GM12878 (cell line): ENCODE data around the gene SHLD1. TPM values are rescaled to one million over a fixed set of nuclear protein-coding genes. Genes with fewer than 3 reads are reported as not detected.

Experiments
- ATAC-seq: fragments of 200-7000 bp; cut with Tn5 transposase; 3 replicates; pipeline ENCODE4 v1.9.1; 2020; ENCODE audit warnings: mild to moderate bottlenecking, moderate library complexity
- BruUV-seq: library from RNA; stranded (reverse); fragments of 400-500 nt; replicated peaks from 2 replicates; lab custom pipeline; 2021; lab: Mats Ljungman, UMichigan
- CTCF ChIA-PET: fragments of 300-600 bp; sonication (Branson Sonifier 250); formaldehyde crosslinking; extraction: SDS; loops from one replicate; lab custom pipeline; 2021; ENCODE audit warnings: inconsistent platforms; lab: Yijun Ruan, JAX
- POLR2A ChIA-PET: fragments of 350-600 bp; formaldehyde crosslinking; extraction: SDS; loops from one replicate; lab custom pipeline; 2021; ENCODE audit warnings: inconsistent platforms; lab: Charles Lee
- RAD21 ChIA-PET: fragments of 300-600 bp; sonication (Branson Sonifier 250); formaldehyde crosslinking; loops from one replicate; lab custom pipeline; 2023; ENCODE audit warnings: antibody characterized with exemption; ENCODE audit not compliant: unreplicated experiment; lab: Charles Lee
- SMC1A ChIA-PET: fragments of 300-600 bp; sonication (Branson Sonifier 250); formaldehyde crosslinking; loops from one replicate; lab custom pipeline; 2023; ENCODE audit not compliant: unreplicated experiment, uncharacterized antibody; lab: Charles Lee
- DNase-seq: peaks from one replicate; pipeline ENCODE4 v3.0.0-alpha.2; 2011; ENCODE audit warnings: low read depth, low spot score
- FAIRE-seq: peaks from 3 replicates; lab custom pipeline; 2011; peaks lifted over from hg19 to GRCh38; lab: Jason Lieb, UNC
- H2AFZ ChIP-seq: 2 replicates; pipeline ENCODE4 v1.6.0; 2011; ENCODE audit warnings: low read depth, low read length, control low read depth; ENCODE audit not compliant: control insufficient read depth
- H3K27ac ChIP-seq: 2 replicates; pipeline ENCODE4 v1.5.1; 2011; ENCODE audit warnings: control low read depth; ENCODE audit not compliant: control insufficient read depth, insufficient read depth
- H3K27me3 ChIP-seq, 2 experiments: replicated peaks in 1 of 2; 2 replicates each; pipeline versions ENCODE4 v1.6.0 to v1.6.1; 2011; ENCODE audit warnings: low read length in 1 of 2; ENCODE audit not compliant: control insufficient read depth in 2 of 2, insufficient read depth in 2 of 2
- H3K36me3 ChIP-seq, 2 experiments: 2 replicates each; pipeline ENCODE4 v1.5.1; 2011; ENCODE audit warnings: low read length in 1 of 2; ENCODE audit not compliant: control insufficient read depth in 2 of 2, insufficient read depth in 2 of 2
- H3K4me1 ChIP-seq: 2 replicates; pipeline ENCODE4 v1.6.1; 2011; ENCODE audit warnings: mild to moderate bottlenecking, low read length, moderate library complexity, mixed read lengths; ENCODE audit not compliant: control insufficient read depth, insufficient read depth
- H3K4me2 ChIP-seq: 2 replicates; pipeline ENCODE4 v1.6.0; 2011; ENCODE audit warnings: control low read depth; ENCODE audit not compliant: control insufficient read depth, insufficient read depth
- H3K4me3 ChIP-seq: fragments of 200-600 bp; sonication (generic); 2 replicates; pipeline ENCODE4 v1.5.1; 2016
- H3K79me2 ChIP-seq: 2 replicates; pipeline ENCODE4 v1.6.0; 2011; ENCODE audit warnings: low read length; ENCODE audit not compliant: control insufficient read depth, insufficient read depth
- H3K9ac ChIP-seq: 2 replicates; pipeline ENCODE4 v1.8.0; 2011; ENCODE audit warnings: low read length, control low read depth, mixed read lengths; ENCODE audit not compliant: control insufficient read depth, insufficient read depth
- H3K9me3 ChIP-seq: replicated peaks from 3 replicates; pipeline ENCODE4 v1.5.1; 2011; ENCODE audit warnings: mild to moderate bottlenecking, low read length; ENCODE audit not compliant: control insufficient read depth, insufficient read depth
- H4K20me1 ChIP-seq: 2 replicates; pipeline ENCODE4 v1.6.0; 2011; ENCODE audit not compliant: control insufficient read depth, insufficient read depth
- CEBPB ChIP-seq, 2 experiments: fragments of 150-350 bp in 1 of 2; IDR thresholded peaks; 2 replicates each; pipeline ENCODE4 v1.6.1; 2012 to 2014; ENCODE audit warnings: low read depth in 2 of 2, low read length in 2 of 2, borderline replicate concordance in 1 of 2, inconsistent platforms in 1 of 2
- DPF2 ChIP-seq: fragments of 450-650 bp; IDR thresholded peaks from 2 replicates; pipeline ENCODE4 v1.6.1; 2017; ENCODE audit warnings: mild to moderate bottlenecking
- EP300 ChIP-seq, 2 experiments: fragments of 150-350 bp in 1 of 2; IDR thresholded peaks; 2 replicates each; pipeline ENCODE4 v1.6.1; 2011 to 2012; ENCODE audit warnings: low read depth in 2 of 2, low read length in 2 of 2, borderline replicate concordance in 1 of 2, improper control_type of control experiment in 1 of 2, inconsistent platforms in 1 of 2; ENCODE audit not compliant: control insufficient read depth in 1 of 2
- JUND ChIP-seq: IDR thresholded peaks from 2 replicates; pipeline ENCODE4 v1.6.1; 2012; ENCODE audit warnings: low read depth, mild to moderate bottlenecking, low read length, improper control_type of control experiment, moderate library complexity
- MEF2B ChIP-seq: fragments of 450-650 bp; IDR thresholded peaks from 2 replicates; pipeline ENCODE4 v1.6.1; 2018; ENCODE audit warnings: mild to moderate bottlenecking, moderate library complexity; ENCODE audit not compliant: partially characterized antibody, poor library complexity, severe bottlenecking
- MTA2 ChIP-seq: fragments of 450-650 bp; IDR thresholded peaks from 2 replicates; pipeline ENCODE4 v1.6.1; 2016; ENCODE audit warnings: low read depth, mild to moderate bottlenecking, moderate library complexity
- NFXL1 ChIP-seq: fragments of 450-650 bp; IDR thresholded peaks from 2 replicates; pipeline ENCODE4 v1.6.1; 2017; ENCODE audit warnings: antibody characterized with exemption, mild to moderate bottlenecking, borderline replicate concordance
- NRF1 ChIP-seq: conservative IDR thresholded peaks from 2 replicates; pipeline ENCODE4 v1.6.1; 2011; ENCODE audit warnings: mild to moderate bottlenecking, low read depth, low read length, improper control_type of control experiment
- PAX8 ChIP-seq: fragments of 450-650 bp; IDR thresholded peaks from 2 replicates; pipeline ENCODE4 v1.6.1; 2017; ENCODE audit warnings: mild to moderate bottlenecking, moderate library complexity
- POU2F2 ChIP-seq: IDR thresholded peaks from 3 replicates; pipeline ENCODE4 v1.6.1; 2011; ENCODE audit warnings: low read depth, mild to moderate bottlenecking, low read length, borderline replicate concordance
- SMARCA5 ChIP-seq: fragments of 450-650 bp; IDR thresholded peaks from 2 replicates; pipeline ENCODE4 v1.6.1; 2017; ENCODE audit warnings: mild to moderate bottlenecking
- SUZ12 ChIP-seq: fragments of 200-600 bp; sonication (generic); IDR thresholded peaks from one replicate; pipeline ENCODE4 v1.6.1; 2018; ENCODE audit warnings: antibody characterized with exemption, mild to moderate bottlenecking; ENCODE audit not compliant: unreplicated experiment
- ZNF207 ChIP-seq: fragments of 450-650 bp; IDR thresholded peaks from 2 replicates; pipeline ENCODE4 v1.6.1; 2014; ENCODE audit warnings: antibody characterized with exemption, mild to moderate bottlenecking, borderline replicate concordance
- WGBS: methylation state at CpG from one replicate; pipeline ENCODE4 v1.1.6; 2016; ENCODE audit warnings: low lambda C conversion rate; ENCODE audit not compliant: insufficient replicate concordance, insufficient coverage; ENCODE audit errors: missing lambda C conversion rate; 5-methylcytosine and 5-hydroxymethylcytosine counted together
- in situ Hi-C: fragments of 300-500 bp; cut with MboI; formaldehyde crosslinking; loops from 9 replicates; pipeline ENCODE4 v1.14.3; 2018; ENCODE audit warnings: mixed read lengths
- intact Hi-C: fragments of 100-400 bp; cut with micrococcal nuclease; formaldehyde crosslinking; loops from one replicate; pipeline ENCODE4 v1.14.2; 2022; ENCODE audit not compliant: unreplicated experiment
- polyA plus RNA-seq, 11 experiments: library from polyadenylated mRNA; depleted of rRNA in 4 of 11; unstranded in 6 of 11; stranded (reverse) in 5 of 11; fragments of >200 nt; fragmentation: Nextera tagmentation in 4 of 11; fragmentation: Illumina TruSeq in 1 of 11; extraction: Ambion mirVana in 4 of 11; extraction: Trizol in 1 of 11; gene quantifications; 1 replicate in 1 of 11; 2 replicates in 10 of 11; pipeline versions ENCODE4 v1.2.1 to v1.2.3, GENCODE V29; 2011 to 2016; ENCODE audit warnings: inconsistent platforms in 2 of 11, missing spikeins in 2 of 11, low read depth in 1 of 11
- total RNA-seq, 4 experiments: library from RNA; depleted of rRNA in 3 of 4; stranded (reverse); fragments of >200 nt in 3 of 4; fragmentation: Illumina TruSeq in 1 of 4; extraction: Trizol in 1 of 4; gene quantifications; 2 replicates each; pipeline versions ENCODE4 v1.2.1 to v1.2.3, GENCODE V29; 2013 to 2021
- TF ChIP-seq, protein P1 (sequence below): IDR thresholded peaks from 2 replicates; pipeline ENCODE4 v1.6.1; 2011; ENCODE audit warnings: borderline replicate concordance, low read depth, mild to moderate bottlenecking, moderate library complexity, mixed read lengths, low read length; ENCODE audit not compliant: insufficient read depth; ENCODE audit errors: extremely low read length
- TF ChIP-seq, protein P2 (sequence below): IDR thresholded peaks from 2 replicates; pipeline ENCODE4 v1.6.1; 2011; ENCODE audit warnings: low read depth, low read length, improper control_type of control experiment, borderline replicate concordance
- TF ChIP-seq, protein P3 (sequence below): fragments of 450-650 bp; IDR thresholded peaks from 2 replicates; pipeline ENCODE4 v1.6.1; 2017; ENCODE audit warnings: mild to moderate bottlenecking, moderate library complexity

Gene SHLD1
- total and polyA plus RNA-seq, 10 of the 15 experiments (the other 5 are each of a cell fraction or from before 2014, with no cell fraction given) = 10.8 to 70.9 (median 25.4) TPM

- H3K4me2 ChIP-seq = no peak overlapping the region
- RAD21 ChIA-PET = no interaction called here
- CTCF ChIA-PET = interaction anchor here (1.3 kb wide), 1 partner anchor 21 kb away, joined by 3 read pairs; no protein-coding TSS in a partner anchor
- no peak for TF ChIP-seq NRF1
- TF ChIP-seq, protein P1, sequence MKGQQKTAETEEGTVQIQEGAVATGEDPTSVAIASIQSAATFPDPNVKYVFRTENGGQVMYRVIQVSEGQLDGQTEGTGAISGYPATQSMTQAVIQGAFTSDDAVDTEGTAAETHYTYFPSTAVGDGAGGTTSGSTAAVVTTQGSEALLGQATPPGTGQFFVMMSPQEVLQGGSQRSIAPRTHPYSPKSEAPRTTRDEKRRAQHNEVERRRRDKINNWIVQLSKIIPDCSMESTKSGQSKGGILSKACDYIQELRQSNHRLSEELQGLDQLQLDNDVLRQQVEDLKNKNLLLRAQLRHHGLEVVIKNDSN = no peak
- no peak for TF ChIP-seq EP300 (IDR thresholded peaks at IDR 0.05; ENCODE audit: borderline replicate concordance in 1 of 2, control insufficient read depth in 1 of 2, low read depth in 2 of 2, low read length in 2 of 2)
- no peak for TF ChIP-seq PAX8
- TF ChIP-seq ZNF207 = no peak
- TF ChIP-seq MEF2B = no peak
- no peak for TF ChIP-seq SUZ12
- TF ChIP-seq, protein P2, sequence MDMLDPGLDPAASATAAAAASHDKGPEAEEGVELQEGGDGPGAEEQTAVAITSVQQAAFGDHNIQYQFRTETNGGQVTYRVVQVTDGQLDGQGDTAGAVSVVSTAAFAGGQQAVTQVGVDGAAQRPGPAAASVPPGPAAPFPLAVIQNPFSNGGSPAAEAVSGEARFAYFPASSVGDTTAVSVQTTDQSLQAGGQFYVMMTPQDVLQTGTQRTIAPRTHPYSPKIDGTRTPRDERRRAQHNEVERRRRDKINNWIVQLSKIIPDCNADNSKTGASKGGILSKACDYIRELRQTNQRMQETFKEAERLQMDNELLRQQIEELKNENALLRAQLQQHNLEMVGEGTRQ = no peak
- TF ChIP-seq JUND = no peak
- TF ChIP-seq DPF2 = no peak
- TF ChIP-seq CEBPB (IDR thresholded peaks at IDR 0.05; ENCODE audit: borderline replicate concordance in 1 of 2, low read depth in 2 of 2, low read length in 2 of 2) = no peak
- no peak for TF ChIP-seq NFXL1
- TF ChIP-seq, protein P3, sequence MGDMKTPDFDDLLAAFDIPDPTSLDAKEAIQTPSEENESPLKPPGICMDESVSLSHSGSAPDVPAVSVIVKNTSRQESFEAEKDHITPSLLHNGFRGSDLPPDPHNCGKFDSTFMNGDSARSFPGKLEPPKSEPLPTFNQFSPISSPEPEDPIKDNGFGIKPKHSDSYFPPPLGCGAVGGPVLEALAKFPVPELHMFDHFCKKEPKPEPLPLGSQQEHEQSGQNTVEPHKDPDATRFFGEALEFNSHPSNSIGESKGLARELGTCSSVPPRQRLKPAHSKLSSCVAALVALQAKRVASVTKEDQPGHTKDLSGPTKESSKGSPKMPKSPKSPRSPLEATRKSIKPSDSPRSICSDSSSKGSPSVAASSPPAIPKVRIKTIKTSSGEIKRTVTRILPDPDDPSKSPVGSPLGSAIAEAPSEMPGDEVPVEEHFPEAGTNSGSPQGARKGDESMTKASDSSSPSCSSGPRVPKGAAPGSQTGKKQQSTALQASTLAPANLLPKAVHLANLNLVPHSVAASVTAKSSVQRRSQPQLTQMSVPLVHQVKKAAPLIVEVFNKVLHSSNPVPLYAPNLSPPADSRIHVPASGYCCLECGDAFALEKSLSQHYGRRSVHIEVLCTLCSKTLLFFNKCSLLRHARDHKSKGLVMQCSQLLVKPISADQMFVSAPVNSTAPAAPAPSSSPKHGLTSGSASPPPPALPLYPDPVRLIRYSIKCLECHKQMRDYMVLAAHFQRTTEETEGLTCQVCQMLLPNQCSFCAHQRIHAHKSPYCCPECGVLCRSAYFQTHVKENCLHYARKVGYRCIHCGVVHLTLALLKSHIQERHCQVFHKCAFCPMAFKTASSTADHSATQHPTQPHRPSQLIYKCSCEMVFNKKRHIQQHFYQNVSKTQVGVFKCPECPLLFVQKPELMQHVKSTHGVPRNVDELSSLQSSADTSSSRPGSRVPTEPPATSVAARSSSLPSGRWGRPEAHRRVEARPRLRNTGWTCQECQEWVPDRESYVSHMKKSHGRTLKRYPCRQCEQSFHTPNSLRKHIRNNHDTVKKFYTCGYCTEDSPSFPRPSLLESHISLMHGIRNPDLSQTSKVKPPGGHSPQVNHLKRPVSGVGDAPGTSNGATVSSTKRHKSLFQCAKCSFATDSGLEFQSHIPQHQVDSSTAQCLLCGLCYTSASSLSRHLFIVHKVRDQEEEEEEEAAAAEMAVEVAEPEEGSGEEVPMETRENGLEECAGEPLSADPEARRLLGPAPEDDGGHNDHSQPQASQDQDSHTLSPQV = no peak
- no peak for TF ChIP-seq MTA2
- TF ChIP-seq POU2F2 = no peak
- TF ChIP-seq SMARCA5 = no peak
These were observed 121.5 kb downstream of the SHLD1 start for GRCh38 chr20:5871459-5872410.

More at GRCh38 chr20:5871459-5872410, 121.5 kb downstream of the SHLD1 start:
- no peaks in the 10 kb centered on the region for H3K79me2 ChIP-seq
- H3K27me3 ChIP-seq = 0 out of 4 replicates have a peak, but pooled peaks cover 0 to 1% of the 10 kb centered on the region in 2 experiments
- ChIA-PET POLR2A (no interaction called here), SMC1A (no interaction called here)
- no peaks in the 10 kb centered on the region for H3K36me3 ChIP-seq
- no peak overlapping the region for H2AFZ ChIP-seq
- no peak for FAIRE-seq
- intact Hi-C loops (no loop called here), in situ Hi-C loops (no loop called here)
- no peak overlapping the region for H3K27ac ChIP-seq
- 43% methylated on average over 6 of the region's 6 CpGs for whole genome bisulfite sequencing
- H3K4me3 ChIP-seq = no peak overlapping the region
- no peak for ATAC-seq
- no peak overlapping the region for H3K9ac ChIP-seq
- H4K20me1 ChIP-seq = no peaks in the 10 kb centered on the region
- no peaks in the 10 kb centered on the region for H3K9me3 ChIP-seq
- DNase-seq = no peak
- no peaks in the 10 kb centered on the region for H3K4me1 ChIP-seq
- BruUV-seq = no TSS peak
